HG03103 (cell line): Measurements from ENCODE around the gene PELO.

Experiments
- ATAC-seq: cut with Tn5 transposase; IDR thresholded peaks from one replicate; pipeline ENCODE4 v1.9.1; 2021; ENCODE audit warnings: low read depth; ENCODE audit not compliant: unreplicated experiment

The PELO gene

DNA sequence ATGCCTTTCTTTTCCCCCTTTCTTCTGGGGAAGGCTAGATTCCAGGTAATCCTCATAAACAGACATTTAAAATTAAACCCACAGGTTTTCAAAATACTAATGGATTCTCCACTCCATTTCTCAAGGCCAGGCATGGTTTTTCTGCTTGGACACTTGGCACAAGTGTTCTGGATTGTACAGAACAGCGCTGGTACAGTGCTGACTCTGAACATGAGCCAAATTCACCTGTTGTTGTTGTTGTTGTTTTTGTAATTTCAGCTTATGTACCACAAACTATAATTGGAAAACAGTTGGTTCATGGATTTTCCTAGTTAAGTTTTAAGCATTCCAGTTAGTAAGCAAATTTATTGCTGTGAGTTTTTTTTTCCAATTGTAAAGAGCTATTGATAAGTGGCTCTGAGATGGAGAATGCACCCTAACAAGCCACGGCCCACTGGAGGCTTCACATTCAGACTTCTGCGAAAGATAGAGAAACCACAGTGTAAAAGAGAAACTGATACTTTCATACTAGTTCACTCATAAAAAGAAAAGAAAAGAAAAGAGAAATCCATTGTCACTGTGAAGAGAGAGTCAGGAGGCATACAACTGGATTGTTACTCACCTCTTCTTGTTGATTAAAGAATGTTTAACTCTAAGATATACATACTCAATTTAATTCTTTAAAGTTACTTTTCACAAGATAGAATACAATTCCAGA lies 16.2 kb upstream of the PELO start:
- ATAC-seq = peak; percentile 90

DNA sequence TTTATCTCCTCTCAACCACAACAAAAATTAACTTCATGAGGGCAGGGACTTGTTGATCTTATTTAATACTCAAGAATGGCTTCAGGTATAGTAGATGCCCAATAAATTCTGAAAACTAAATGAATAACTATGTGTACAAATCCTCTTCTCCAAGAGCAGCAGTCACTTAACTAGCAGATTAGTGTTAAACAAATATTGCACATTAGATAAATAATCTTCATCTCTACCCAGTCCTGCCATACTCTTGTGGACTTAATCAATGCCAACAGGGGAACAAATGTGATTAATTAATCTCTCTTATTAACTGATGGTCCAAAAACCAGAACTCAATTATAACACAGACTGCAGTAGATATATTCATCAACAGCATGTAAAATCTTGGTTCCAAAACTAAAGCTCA lies 15.0 kb upstream of the PELO start:
- ATAC-seq = no peak

DNA sequence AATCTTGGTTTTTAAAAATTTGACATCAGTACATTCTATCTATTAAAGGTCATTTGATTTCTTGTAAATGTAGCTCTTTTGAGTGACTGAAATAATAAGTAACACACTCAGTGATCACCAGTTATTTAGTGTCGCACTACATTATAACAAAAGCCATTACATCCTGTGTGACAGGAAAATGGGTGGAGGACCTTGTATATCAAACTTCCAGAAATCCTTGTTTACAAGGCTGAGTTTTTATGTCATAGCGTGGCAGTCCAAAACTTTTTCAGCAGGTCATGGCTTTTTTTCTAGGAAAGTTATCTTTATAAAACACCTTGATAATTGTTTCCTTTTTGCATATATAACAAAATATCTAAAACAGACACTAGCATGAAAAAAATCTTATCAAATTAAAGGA lies 14.4 kb upstream of the PELO start:
- no peak for ATAC-seq

DNA sequence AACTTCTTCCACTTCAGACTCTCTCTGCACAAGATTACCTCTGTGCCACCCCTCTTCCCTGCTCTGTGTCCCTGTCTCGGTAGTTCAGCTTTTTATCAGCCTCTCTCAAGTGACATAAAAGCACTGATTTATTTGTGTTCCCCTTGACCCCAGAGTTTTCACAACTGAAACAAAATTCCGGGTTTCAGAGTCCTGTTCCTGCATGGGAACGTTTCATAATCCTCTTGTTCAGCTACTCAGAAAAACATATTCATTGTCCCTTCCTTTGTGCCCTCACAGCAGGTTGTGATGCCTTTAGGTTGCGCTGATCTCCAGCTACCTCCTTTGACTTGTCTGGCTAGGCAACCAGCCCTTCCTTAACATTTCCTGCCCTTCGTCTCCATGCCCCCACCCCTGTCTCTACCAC lies 13.7 kb upstream of the PELO start:
- ATAC-seq = no peak

- ATAC-seq = no peak
Measured at GRCh38 chr5:52776116-52776515, 11.6 kb upstream of the PELO start.

DNA sequence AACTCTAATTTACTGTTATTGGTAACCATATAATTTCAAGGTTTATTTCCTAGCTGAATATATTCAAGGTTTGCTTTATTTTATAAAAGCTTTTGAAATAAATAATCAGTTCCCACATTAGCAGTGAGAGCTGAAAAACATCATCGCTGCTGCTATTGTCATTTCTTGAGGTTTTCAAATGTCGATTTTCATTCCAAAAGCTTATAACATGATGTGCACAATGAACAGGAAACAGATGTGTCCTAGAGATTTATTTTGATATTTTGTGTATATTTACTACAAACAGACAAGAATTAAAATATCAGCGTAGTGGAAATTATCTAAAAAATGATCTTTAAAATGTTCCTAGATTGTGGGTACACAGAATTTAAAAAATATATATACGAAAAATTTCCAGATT lies 10.5 kb upstream of the PELO start:
- ATAC-seq = no peak

- no peak for ATAC-seq
Measured at GRCh38 chr5:52778781-52779180, 8.9 kb upstream of the PELO start.

- ATAC-seq = no peak
Measured at GRCh38 chr5:52779213-52779612, 8.5 kb upstream of the PELO start.

- ATAC-seq = no peak
Measured at GRCh38 chr5:52783226-52783959, 4.3 kb upstream of the PELO start.

- no peak for ATAC-seq
Measured at GRCh38 chr5:52784737-52785136, 3.0 kb upstream of the PELO start.

DNA sequence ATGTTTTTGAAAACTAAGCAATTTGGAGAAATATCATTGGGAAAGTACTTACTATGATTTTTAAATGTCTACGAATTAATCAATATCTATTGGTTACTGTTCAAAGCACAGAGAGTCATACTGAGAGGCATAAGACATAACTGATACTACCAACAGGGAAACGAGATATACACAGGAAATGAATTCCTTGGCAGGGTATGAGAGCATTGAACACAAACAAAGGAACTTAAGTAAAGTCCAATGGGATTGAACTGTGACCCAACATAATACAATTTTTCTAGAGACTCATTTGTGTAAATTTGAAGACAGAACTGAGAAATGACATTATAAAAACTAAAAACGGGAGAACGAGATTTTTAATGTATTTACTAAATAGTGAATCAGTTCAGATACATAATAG lies 1.3 kb upstream of the PELO start:
- ATAC-seq = no peak

DNA sequence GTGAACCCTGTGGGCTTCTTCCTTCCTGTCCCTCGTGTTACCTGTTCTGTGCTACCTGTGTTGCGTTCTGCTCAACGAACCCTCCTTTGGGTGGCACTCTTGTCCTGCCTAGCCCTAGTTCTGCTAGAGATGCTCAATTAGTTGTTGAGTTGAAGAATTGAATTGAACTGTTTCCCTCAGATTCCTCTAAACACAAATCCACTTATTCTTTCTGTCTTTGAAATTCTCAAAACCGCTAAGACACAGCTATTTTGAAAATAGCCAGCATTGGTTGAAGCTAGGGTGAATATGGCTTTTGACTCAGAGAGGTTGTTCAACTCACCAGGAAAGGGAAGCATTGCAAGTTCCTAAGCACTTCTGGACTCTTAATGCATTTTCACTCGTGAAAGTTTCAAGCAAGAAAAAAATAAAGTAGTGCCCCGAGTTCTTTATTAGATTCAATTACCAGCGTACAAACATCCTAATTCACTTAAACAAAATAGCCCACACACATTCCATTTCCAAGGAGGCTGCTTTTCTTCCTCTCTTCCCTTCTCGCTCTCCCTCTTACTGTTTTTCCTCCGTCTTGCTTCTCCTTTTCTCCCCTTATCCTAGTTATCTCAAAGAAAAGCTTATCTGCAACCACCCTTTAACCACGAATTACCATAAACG lies 642 bp upstream of the PELO start:
- no peak for ATAC-seq

DNA sequence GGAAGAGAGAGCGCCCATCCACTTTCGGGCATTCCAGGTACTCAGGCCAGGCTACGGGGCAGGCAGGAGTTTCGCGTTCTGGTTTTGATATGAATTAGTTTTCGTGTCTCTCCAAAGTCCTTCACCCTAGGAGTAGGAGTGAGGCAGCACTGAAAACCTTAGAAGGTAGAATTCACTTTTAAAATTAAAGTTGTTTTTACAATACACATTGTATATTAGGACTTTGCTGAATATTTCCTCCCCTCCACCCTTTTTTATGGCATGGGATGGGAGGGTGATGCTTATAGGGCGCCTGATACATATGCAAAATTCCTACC lies 747 bp downstream of the PELO start:
- no peak for ATAC-seq

DNA sequence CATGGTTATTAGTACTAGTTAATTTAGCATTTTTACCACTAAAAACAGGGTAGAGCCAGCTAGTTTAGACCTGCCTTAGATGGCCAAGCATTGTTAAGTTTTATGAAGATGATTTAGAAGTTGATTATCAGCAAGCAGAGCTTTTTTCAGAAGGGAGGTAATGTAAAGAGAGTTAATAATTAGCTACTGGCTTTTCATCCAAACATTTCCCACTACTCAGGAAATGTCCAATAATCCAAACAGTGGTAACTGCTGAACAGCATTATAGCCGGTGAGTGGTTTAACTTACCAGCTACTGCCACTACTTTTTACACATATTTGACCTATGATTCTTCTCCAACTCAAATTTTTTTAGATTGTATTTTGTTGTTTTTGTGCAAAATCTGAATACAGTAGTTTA lies 1.7 kb downstream of the PELO start:
- ATAC-seq = no peak

DNA sequence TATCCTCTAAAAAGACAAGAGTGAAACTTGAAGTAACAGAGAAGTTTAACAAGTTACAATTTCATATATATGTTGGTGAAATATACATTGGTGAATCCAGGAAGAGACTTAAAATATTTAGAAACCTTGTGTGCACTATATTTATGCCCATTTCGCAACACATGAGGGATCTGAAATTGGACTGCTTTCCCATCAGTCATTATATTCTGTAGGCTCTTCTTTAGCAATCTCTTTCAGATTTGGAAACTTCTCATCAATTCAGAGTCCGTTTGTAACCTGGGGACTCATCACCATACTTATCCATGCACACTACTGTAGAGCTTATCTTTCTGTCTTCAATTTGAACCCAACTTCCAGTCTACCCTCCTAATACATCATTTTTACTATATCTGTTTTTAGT lies 2.1 kb downstream of the PELO start:
- ATAC-seq = no peak

- ATAC-seq = no peak
Measured at GRCh38 chr5:52791366-52791765, 3.6 kb downstream of the PELO start.

DNA sequence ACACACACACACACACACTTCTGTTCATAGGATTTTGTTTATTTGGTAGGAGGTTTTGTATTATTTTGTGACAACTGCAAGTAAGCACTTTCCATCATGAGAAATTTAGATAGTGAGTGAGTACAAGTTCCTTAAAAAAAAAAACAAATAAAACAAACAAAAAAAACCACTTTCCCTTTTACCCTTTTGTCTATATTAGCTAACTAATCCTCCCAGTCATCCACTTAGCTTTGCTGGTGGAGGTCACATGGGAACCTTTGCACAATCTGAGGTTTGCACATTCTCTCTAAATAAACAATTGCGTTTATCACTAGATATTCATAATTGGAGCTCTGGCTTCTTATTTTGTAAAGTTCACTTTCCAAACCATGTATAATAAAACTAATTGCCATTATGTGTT lies 6.8 kb downstream of the PELO start:
- ATAC-seq = no peak

DNA sequence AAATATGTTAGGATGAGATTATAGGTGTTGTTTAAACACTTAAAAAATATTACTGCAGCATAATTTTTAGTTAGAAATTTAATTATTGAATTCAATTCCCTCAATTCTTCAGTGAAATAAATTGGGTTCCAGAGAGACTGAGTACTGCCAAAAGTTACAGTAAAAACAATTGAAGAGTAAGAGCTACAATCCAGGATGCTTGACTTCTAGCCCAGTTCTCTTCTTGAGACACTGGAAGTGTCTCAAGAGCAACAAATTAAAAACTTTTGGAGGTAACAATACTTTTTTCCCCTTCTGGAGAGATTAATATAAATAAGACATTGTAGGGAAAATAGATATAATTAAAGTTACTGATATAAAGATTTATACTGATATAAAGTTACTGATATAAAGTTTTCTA lies 8.3 kb downstream of the PELO start:
- no peak for ATAC-seq

GRCh38 chr5:52796516-52797103 lies 8.9 kb downstream of the PELO start:
- no peak for ATAC-seq

DNA sequence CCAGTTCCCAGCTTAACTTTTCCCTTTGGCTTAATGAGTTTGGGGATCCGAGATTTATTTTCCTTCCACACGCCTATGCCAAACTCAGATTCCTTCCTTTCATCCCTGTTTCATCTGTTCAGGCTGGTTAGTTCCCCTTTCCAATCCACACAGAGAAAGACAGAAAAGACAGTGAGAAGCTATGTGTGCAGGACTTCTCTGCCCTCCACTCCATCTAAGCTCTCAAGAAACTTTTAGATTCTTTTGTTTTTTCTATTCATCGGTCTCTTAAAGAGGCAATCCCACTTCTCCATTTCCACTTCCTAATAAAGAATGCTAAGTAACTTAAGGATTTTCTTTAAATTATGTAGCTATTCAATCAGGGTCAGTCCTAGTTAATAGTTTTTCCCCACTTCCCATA lies 11.2 kb downstream of the PELO start:
- ATAC-seq = no peak

GRCh38 chr5:52799358-52799982 lies 11.8 kb downstream of the PELO start:
- ATAC-seq = peak; percentile 25
